Measurements from ENCODE around the gene CUTA. TPM values are rescaled to one million over a fixed set of nuclear protein-coding genes. Genes with fewer than 3 reads are reported as not detected.

CUTA gene
- total and polyA plus RNA-seq, 2 of the 13 experiments (the other 11 are each of a cell fraction or from before 2014, with no cell fraction given): 170 to 180 TPM

DNA sequence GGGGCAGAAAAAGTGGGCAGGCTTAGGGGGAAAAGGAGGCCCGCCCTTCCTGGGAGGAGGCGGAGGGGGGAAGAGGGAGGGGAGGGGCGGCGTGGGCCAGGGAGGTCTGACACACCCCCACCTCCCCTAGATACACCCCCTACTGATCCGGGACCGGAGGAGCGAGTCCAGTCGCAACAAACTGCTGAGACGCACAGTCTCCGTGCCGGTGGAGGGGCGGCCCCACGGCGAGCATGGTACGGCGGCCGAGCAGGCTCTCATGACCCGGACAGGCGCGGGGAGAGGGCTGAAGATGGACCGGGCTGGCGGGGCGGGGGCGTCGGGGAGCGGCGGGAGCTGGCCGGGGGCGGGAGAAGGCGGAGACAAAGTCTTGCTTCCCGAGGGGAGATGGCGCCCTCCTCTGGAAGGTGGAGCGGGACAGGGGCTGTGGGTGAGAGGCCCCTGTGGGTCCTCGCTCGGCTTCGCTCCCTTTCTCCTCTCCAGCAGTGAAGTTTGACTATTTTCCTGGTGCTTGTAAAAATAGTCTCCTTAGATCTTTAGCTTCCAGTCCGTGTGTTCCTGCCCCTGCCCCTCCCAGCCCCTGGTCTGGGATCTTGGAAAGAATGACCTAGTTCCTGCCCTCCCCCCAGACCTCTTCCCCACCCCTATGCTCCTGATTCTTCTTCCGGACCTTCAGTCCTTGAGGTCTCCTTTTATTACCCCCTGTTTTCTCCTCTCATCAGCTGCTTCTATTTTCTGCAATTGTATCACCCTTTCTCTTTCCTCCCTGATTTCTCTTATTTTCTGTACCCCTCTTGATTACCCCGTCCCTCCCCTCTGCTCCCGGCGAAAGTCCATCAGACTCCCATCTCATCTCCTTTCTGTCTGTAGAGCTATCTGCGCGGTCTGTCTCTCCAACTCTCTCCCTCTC lies 8.0 kb upstream of the CUTA start (continued):
- TF ChIP-seq, protein P1, sequence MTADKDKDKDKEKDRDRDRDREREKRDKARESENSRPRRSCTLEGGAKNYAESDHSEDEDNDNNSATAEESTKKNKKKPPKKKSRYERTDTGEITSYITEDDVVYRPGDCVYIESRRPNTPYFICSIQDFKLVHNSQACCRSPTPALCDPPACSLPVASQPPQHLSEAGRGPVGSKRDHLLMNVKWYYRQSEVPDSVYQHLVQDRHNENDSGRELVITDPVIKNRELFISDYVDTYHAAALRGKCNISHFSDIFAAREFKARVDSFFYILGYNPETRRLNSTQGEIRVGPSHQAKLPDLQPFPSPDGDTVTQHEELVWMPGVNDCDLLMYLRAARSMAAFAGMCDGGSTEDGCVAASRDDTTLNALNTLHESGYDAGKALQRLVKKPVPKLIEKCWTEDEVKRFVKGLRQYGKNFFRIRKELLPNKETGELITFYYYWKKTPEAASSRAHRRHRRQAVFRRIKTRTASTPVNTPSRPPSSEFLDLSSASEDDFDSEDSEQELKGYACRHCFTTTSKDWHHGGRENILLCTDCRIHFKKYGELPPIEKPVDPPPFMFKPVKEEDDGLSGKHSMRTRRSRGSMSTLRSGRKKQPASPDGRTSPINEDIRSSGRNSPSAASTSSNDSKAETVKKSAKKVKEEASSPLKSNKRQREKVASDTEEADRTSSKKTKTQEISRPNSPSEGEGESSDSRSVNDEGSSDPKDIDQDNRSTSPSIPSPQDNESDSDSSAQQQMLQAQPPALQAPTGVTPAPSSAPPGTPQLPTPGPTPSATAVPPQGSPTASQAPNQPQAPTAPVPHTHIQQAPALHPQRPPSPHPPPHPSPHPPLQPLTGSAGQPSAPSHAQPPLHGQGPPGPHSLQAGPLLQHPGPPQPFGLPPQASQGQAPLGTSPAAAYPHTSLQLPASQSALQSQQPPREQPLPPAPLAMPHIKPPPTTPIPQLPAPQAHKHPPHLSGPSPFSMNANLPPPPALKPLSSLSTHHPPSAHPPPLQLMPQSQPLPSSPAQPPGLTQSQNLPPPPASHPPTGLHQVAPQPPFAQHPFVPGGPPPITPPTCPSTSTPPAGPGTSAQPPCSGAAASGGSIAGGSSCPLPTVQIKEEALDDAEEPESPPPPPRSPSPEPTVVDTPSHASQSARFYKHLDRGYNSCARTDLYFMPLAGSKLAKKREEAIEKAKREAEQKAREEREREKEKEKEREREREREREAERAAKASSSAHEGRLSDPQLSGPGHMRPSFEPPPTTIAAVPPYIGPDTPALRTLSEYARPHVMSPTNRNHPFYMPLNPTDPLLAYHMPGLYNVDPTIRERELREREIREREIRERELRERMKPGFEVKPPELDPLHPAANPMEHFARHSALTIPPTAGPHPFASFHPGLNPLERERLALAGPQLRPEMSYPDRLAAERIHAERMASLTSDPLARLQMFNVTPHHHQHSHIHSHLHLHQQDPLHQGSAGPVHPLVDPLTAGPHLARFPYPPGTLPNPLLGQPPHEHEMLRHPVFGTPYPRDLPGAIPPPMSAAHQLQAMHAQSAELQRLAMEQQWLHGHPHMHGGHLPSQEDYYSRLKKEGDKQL (CRISPR knock-in tag; IDR thresholded peaks at IDR 0.05; ENCODE audit: low read depth): no peak
- peak; percentile 37; the same call in 1 of the 2 replicates for TF ChIP-seq FOSL2 (CRISPR knock-in tag; IDR thresholded peaks at IDR 0.05)
- TF ChIP-seq PHF21A (CRISPR knock-in tag; IDR thresholded peaks at IDR 0.05): no peak
- no peak for TF ChIP-seq ZNF10 (CRISPR knock-in tag; IDR thresholded peaks at IDR 0.05; ENCODE audit: borderline replicate concordance, low read depth)
- no peak for TF ChIP-seq ATRX (CRISPR knock-in tag; IDR thresholded peaks at IDR 0.05; ENCODE audit: borderline replicate concordance)
- TF ChIP-seq, protein P2, sequence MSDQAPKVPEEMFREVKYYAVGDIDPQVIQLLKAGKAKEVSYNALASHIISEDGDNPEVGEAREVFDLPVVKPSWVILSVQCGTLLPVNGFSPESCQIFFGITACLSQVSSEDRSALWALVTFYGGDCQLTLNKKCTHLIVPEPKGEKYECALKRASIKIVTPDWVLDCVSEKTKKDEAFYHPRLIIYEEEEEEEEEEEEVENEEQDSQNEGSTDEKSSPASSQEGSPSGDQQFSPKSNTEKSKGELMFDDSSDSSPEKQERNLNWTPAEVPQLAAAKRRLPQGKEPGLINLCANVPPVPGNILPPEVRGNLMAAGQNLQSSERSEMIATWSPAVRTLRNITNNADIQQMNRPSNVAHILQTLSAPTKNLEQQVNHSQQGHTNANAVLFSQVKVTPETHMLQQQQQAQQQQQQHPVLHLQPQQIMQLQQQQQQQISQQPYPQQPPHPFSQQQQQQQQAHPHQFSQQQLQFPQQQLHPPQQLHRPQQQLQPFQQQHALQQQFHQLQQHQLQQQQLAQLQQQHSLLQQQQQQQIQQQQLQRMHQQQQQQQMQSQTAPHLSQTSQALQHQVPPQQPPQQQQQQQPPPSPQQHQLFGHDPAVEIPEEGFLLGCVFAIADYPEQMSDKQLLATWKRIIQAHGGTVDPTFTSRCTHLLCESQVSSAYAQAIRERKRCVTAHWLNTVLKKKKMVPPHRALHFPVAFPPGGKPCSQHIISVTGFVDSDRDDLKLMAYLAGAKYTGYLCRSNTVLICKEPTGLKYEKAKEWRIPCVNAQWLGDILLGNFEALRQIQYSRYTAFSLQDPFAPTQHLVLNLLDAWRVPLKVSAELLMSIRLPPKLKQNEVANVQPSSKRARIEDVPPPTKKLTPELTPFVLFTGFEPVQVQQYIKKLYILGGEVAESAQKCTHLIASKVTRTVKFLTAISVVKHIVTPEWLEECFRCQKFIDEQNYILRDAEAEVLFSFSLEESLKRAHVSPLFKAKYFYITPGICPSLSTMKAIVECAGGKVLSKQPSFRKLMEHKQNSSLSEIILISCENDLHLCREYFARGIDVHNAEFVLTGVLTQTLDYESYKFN (CRISPR knock-in tag; conservative IDR thresholded peaks at IDR 0.05): no peak
- 0 out of 2 replicates have a peak, but pooled peaks have one; percentile 55 for TF ChIP-seq ZC3H4 (CRISPR knock-in tag; IDR thresholded peaks at IDR 0.05; ENCODE audit: borderline replicate concordance)
- TF ChIP-seq MIER2 (CRISPR knock-in tag; IDR thresholded peaks at IDR 0.05): peak; percentile 52; the same call in 1 of the 2 replicates
- 0 out of 2 replicates have a peak, but pooled peaks have one; percentile 25 for TF ChIP-seq ZNF546 (CRISPR knock-in tag; conservative IDR thresholded peaks at IDR 0.05)
- TF ChIP-seq KAT7 (CRISPR knock-in tag; IDR thresholded peaks at IDR 0.05; ENCODE audit: borderline replicate concordance): no peak; the same call in 1 of the 2 replicates
- no peak for TF ChIP-seq MEIS1 (CRISPR knock-in tag; IDR thresholded peaks at IDR 0.05; ENCODE audit: borderline replicate concordance)
- TF ChIP-seq, protein P3, sequence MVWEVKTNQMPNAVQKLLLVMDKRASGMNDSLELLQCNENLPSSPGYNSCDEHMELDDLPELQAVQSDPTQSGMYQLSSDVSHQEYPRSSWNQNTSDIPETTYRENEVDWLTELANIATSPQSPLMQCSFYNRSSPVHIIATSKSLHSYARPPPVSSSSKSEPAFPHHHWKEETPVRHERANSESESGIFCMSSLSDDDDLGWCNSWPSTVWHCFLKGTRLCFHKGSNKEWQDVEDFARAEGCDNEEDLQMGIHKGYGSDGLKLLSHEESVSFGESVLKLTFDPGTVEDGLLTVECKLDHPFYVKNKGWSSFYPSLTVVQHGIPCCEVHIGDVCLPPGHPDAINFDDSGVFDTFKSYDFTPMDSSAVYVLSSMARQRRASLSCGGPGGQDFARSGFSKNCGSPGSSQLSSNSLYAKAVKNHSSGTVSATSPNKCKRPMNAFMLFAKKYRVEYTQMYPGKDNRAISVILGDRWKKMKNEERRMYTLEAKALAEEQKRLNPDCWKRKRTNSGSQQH (CRISPR knock-in tag; IDR thresholded peaks at IDR 0.05; ENCODE audit: low read depth): no peak
- TF ChIP-seq ZNF776 (CRISPR knock-in tag; IDR thresholded peaks at IDR 0.05): peak; percentile 22; the same call in 1 of the 2 replicates
- TF ChIP-seq, protein P4, sequence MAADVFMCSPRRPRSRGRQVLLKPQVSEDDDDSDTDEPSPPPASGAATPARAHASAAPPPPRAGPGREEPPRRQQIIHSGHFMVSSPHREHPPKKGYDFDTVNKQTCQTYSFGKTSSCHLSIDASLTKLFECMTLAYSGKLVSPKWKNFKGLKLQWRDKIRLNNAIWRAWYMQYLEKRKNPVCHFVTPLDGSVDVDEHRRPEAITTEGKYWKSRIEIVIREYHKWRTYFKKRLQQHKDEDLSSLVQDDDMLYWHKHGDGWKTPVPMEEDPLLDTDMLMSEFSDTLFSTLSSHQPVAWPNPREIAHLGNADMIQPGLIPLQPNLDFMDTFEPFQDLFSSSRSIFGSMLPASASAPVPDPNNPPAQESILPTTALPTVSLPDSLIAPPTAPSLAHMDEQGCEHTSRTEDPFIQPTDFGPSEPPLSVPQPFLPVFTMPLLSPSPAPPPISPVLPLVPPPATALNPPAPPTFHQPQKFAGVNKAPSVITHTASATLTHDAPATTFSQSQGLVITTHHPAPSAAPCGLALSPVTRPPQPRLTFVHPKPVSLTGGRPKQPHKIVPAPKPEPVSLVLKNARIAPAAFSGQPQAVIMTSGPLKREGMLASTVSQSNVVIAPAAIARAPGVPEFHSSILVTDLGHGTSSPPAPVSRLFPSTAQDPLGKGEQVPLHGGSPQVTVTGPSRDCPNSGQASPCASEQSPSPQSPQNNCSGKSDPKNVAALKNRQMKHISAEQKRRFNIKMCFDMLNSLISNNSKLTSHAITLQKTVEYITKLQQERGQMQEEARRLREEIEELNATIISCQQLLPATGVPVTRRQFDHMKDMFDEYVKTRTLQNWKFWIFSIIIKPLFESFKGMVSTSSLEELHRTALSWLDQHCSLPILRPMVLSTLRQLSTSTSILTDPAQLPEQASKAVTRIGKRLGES (CRISPR knock-in tag; IDR thresholded peaks at IDR 0.05; ENCODE audit: borderline replicate concordance): no peak

Data from HepG2 (cell line).